ENCODE results near the gene WDR53. TPM values are rescaled to one million over a fixed set of nuclear protein-coding genes. Genes with fewer than 3 reads are reported as not detected.

WDR53 gene
- total RNA-seq = 8.2 and 15.1 TPM in 2 replicates

DNA sequence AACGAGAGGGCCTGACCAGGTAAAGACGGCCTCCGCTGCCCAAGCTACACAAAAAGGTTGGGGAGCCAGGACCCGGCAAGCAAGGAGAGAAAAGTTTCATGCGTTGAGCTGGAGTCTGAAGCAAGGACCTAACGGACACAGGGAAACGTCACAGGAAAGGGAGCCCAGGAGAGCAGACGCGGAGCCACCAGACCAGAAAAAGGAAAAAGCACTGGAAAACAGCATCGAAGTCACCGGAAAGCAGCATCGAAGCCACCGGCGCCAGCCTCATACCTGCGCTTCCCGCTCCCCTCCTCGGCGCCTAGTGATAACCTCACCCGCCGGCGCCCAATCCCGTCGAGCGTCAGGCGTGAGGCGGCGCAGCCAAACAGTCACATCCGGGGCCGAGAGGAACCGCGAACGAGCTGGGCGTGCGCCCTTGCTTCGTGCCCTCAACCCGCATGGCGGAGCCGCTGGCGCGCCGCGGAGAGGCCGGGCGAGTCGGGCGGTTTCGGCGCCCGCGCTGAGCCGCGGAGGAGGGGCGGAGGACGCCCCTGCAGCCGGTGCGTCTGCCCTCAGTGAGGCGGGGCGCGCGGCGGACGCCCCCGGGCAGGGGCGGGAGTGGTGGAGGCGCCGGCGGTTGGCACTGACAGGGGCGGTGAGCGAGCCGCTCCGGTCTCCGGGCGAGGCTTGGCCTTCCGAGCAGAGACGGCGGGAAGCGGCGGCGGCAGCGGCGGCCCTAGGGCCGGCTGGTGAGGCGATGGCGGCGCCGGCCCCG is at the start of gene WDR53, which contains the start of gene FBXO45:
Gene WDR53 (minus strand): TSS at position 309 of the 757 bp plus-strand sequence. CDS start 7,079 bp downstream, outside the sequence.
Gene FBXO45 (plus strand): TSS at position 415 of the 757 bp plus-strand sequence. CDS start 325 bp downstream, at position 740.

GRCh38 chr3:196514913-196515621 is 53.3 kb downstream of the WDR53 start, which contains the start of gene SMCO1:
TSS of gene SMCO1 (minus strand) at chr3:196515346. CDS start at chr3:196515209, 137 bp downstream.

Other genes with a start within 250 kb of the WDR53 start
- gene TM4SF19, start 230.2 kb downstream of the WDR53 start, total RNA-seq = 2.3 and 4.7 TPM in 2 replicates
- gene UBXN7, start 136.1 kb downstream of the WDR53 start, total RNA-seq = 5.4 and 9.2 TPM in 2 replicates
- 9.8 and 12.5 TPM in 2 replicates for gene RNF168, start 64.8 kb downstream of the WDR53 start, total RNA-seq
- gene SMCO1, start 53.2 kb downstream of the WDR53 start, total RNA-seq = 0.23 TPM in 1 of 2 replicates, not detected in the other
- gene FBXO45, start 106 bp upstream of the WDR53 start, total RNA-seq = 14.8 and 15.5 TPM in 2 replicates
- under 0.01 and 0.04 TPM in 2 replicates for gene NRROS, start 71.1 kb upstream of the WDR53 start, total RNA-seq
- gene CEP19, start 143.7 kb upstream of the WDR53 start, total RNA-seq = 0.62 and 2.7 TPM in 2 replicates
- gene PIGX, start 143.8 kb upstream of the WDR53 start, total RNA-seq = 25.8 and 45.2 TPM in 2 replicates
- gene PAK2, start 171.3 kb upstream of the WDR53 start, total RNA-seq = 29.6 and 33.9 TPM in 2 replicates

Data from hair follicular keratinocyte (primary cell).